GM12801 (cell line): ENCODE results near the gene CD164L2.

Experiments
- CTCF ChIP-seq: IDR thresholded peaks from one replicate; pipeline ENCODE4 v1.5.1; 2011; ENCODE audit warnings: control low read depth; ENCODE audit not compliant: insufficient read length; ENCODE audit errors: extremely low read depth

Gene CD164L2

DNA sequence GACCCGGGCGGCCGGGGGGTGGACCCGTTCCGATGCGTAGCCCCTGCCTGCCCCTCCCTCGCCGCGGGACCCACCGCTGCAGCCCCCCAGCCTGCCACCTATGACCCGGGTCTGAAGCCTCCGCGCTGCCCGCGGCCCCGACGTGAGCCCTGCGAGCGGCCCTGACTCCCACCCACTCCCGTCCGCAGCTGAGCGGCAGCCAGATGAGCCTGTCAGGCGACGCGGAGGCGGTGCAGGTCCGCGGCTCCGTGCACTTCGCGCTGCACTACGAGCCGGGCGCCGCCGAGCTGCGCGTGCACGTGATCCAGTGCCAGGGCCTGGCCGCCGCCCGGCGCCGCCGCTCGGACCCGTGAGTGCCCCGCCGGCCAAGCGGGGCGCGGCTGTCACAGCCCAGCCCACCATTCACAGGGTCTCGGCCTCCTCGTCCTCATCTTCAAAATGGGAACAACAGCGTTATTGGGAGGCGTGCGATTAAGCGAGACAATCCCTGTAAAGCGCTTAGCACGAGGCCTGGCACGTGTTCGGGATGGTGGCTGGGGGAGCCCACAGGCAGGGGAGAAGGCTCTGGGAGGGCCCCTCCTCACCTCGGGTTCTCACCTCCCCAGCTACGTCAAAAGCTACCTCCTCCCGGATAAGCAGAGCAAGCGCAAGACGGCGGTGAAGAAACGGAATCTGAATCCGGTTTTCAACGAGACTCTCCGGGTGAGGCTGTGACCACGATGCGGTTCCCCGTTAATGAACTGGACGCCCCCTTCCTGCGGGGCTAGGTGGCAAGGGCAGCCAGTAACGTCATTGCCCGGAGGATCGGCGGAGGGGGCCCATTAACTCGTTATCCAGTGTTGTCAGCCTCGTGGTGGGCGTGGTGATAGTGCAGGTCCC is 33.1 kb downstream of the CD164L2 start:
- TF ChIP-seq CTCF: no peak

DNA sequence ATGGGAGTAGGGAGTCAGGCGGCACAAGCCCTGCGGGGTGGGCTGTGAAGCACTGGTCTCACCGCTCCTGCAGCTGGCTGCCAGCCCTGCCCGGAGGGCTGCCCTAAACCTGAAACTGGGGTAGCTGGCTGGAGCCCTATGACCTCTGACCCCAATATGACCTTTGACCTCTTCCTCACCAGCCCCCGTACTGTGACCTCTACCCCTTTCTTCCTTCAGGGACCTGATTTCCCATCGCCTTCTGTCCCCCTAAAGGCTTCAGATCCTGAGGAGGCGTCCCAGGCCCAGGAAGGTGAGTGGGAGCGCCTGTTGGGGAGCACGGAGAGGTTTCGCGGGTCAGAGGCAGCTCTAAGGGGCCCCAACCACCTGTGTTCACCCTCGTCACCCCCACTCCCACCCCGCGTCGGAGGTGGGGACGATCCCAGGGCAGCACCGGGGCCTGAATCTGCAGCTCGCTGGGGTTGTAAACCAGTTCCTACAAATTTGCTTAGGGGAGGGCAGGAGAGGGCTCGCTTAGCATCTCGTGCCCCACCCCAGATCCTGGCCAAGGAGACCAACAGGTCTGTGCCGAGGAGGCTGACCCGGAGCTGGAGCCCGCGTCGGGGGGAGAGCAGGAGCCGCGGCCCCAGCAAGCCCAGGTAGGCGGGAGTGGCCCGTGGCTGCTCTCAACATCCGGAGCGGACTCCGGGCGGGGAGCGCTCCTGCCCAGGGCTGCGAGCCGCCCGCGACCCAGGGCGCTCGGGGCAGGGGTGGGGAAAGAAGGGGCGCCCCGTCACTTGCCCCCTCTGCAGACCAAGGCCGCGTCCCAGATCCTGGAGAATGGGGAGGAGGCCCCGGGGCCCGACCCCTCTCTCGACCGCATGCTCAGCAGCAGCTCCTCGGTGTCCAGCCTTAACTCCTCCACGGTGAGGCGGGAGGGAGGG is 34.0 kb downstream of the CD164L2 start:
- TF ChIP-seq CTCF: no peak

- no peak for TF ChIP-seq CTCF
These were observed 36.0 kb downstream of the CD164L2 start for GRCh38 chr1:27346991-27347624.

DNA sequence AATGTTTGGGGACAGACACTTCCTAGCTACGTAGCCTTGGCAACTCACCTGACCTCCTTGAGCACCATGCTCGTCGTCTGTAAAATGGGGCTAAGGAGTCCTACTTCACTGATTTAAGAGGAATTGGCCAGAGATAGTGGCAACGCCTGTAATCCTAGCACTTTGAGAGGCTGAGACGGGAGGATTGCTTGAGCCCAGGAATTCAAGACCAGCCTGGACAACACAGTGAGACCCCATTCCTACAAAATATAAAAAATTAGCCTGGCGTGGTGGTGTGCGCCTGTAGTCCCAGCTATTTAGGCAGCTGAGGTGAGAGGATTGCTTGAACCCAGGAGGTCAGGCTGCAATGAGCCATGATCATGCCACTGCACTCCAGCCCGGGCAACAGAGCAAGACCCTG is 36.8 kb downstream of the CD164L2 start:
- no peak for TF ChIP-seq CTCF

DNA sequence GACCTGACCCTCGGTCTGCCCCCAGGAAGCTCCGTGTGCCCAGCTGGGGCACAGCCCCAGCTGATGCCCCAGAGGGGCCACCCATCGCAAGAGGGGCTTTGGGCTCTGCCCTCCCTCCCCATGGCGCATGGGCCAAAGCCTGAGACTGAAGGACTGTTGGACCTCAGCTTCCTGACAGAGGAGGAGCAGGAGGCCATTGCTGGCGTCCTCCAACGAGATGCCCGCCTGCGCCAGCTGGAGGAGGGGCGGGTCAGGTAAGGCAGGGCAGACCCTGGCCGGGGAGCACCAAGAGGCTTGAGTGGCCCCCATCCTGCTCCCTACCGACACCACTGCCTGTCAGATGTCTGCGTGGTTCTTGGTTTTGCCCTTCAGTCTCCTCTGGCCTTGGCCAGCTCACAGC is 37.9 kb downstream of the CD164L2 start:
- no peak for TF ChIP-seq CTCF

DNA sequence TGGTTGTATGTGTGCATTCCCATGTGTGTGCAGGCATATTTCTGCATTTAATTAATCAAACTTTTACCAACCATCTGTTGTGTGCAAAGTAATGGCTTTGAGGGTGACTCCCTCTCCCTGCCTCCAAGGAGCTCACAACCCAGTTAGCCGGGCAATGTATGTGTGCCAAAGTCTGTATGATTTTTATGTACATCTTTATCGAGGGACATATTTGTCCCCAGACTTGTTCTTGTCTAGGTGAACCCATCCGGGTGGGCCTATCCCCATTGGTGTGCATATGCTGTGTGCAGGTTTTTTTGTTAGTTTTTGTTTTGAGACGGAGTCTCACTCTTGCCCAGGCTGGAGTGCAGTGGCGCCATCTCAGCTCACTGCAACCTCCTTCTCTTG is 39.5 kb downstream of the CD164L2 start:
- no peak for TF ChIP-seq CTCF
